Stimulated activated naive CD8-positive, alpha-beta T cell treated with anti-CD3 and anti-CD28 coated beads, Interleukin-15, amount 100 ng/mL, for 72 hours (primary cell): ENCODE measurements around the gene GALK2.

Experiments used
- ATAC-seq: fragments of 150-1000 bp; cut with Tn5 transposase; 2 replicates; pipeline ENCODE4 v1.10.0; 2021; ENCODE audit warnings: mild to moderate bottlenecking, moderate library complexity
- DNase-seq, 2 donors: peaks; one replicate each; pipeline ENCODE4 v3.0.0; 2021 to 2022
- H3K27ac Mint-ChIP-seq, 2 donors: one replicate each; pipeline ENCODE4 v1.8.0; 2022; ENCODE audit warnings: mild to moderate bottlenecking in 2 of 2, mixed read lengths in 2 of 2, moderate library complexity in 2 of 2
- H3K27me3 Mint-ChIP-seq: one replicate; pipeline ENCODE4 v1.8.0; 2022; ENCODE audit warnings: mixed read lengths
- H3K4me1 Mint-ChIP-seq: one replicate; pipeline ENCODE4 v1.8.0; 2022; ENCODE audit warnings: mild to moderate bottlenecking, mixed read lengths
- H3K4me3 Mint-ChIP-seq, 2 donors: one replicate each; pipeline ENCODE4 v1.8.0; 2022; ENCODE audit warnings: mild to moderate bottlenecking in 2 of 2, mixed read lengths in 2 of 2, moderate library complexity in 1 of 2
- H3K9me3 Mint-ChIP-seq, 2 donors: one replicate each; pipeline ENCODE4 v1.8.0; 2022; ENCODE audit warnings: mixed read lengths in 2 of 2

The GALK2 gene

GRCh38 chr15:49169880-49170597, at the start of gene GALK2:
Gene GALK2 (plus strand): TSS chr15:49170247. CDS start chr15:49170323, 76 bp downstream.
- Mint-ChIP-seq H3K4me1 (peaks cover 27% of the 10 kb centered on the region), H3K27ac (peak within 1 kb of the TSS; percentile 93 to 98), H3K9me3 (no peaks in the 10 kb centered on the region), H3K27me3 (no peaks in the 10 kb centered on the region), H3K4me3 (peak within 1 kb of the TSS; percentile 86 to 99)
- peak; percentile 61 to 78 for DNase-seq
- peak; percentile 99 for ATAC-seq

- ATAC-seq (no peak), DNase-seq (no peak)
- peak overlapping the region in 1 of 2 donors; percentile 1 for H3K27ac Mint-ChIP-seq
- H3K9me3 Mint-ChIP-seq = no peaks in the 10 kb centered on the region
- H3K4me1 Mint-ChIP-seq = no peaks in the 10 kb centered on the region
- H3K27me3 Mint-ChIP-seq = no peaks in the 10 kb centered on the region
- no peak overlapping the region for H3K4me3 Mint-ChIP-seq
Measured at GRCh38 chr15:49120832-49121231, 49.2 kb upstream of the GALK2 start.

- no peak for ATAC-seq
- H3K4me3 Mint-ChIP-seq = no peak overlapping the region
Measured at GRCh38 chr15:49121901-49122300, 48.1 kb upstream of the GALK2 start.

GRCh38 chr15:49122541-49123062, 47.4 kb upstream of the GALK2 start:
- no peaks in the 10 kb centered on the region for H3K27me3 Mint-ChIP-seq
- ATAC-seq (no peak), DNase-seq (no peak)
- no peaks in the 10 kb centered on the region for H3K9me3 Mint-ChIP-seq
- no peaks in the 10 kb centered on the region for H3K4me1 Mint-ChIP-seq
- no peak overlapping the region for H3K4me3 Mint-ChIP-seq
- no peak overlapping the region for H3K27ac Mint-ChIP-seq

More at GRCh38 chr15:49121901-49122300, 48.1 kb upstream of the GALK2 start:
- no peaks in the 10 kb centered on the region for H3K9me3 Mint-ChIP-seq
- no peaks in the 10 kb centered on the region for H3K27me3 Mint-ChIP-seq
- DNase-seq = no peak
- no peaks in the 10 kb centered on the region for H3K4me1 Mint-ChIP-seq
- no peak overlapping the region for H3K27ac Mint-ChIP-seq

- no peak overlapping the region for H3K27ac Mint-ChIP-seq
- no peak for ATAC-seq
- no peak overlapping the region for H3K4me3 Mint-ChIP-seq
- H3K9me3 Mint-ChIP-seq = no peaks in the 10 kb centered on the region
- no peak for DNase-seq
- H3K4me1 Mint-ChIP-seq = no peaks in the 10 kb centered on the region
- H3K27me3 Mint-ChIP-seq = no peaks in the 10 kb centered on the region
Measured at GRCh38 chr15:49124371-49124770, 45.7 kb upstream of the GALK2 start.

GRCh38 chr15:49131403-49131802, 38.6 kb upstream of the GALK2 start:
- Mint-ChIP-seq H3K4me3 (no peak overlapping the region), H3K27ac (no peak overlapping the region), H3K9me3 (no peaks in the 10 kb centered on the region), H3K27me3 (no peaks in the 10 kb centered on the region), H3K4me1 (peaks cover 8% of the 10 kb centered on the region)
- DNase-seq (no peak), ATAC-seq (no peak)

GRCh38 chr15:49134683-49135341, 35.2 kb upstream of the GALK2 start:
- H3K27ac Mint-ChIP-seq = peak overlapping the region; percentile 77 to 80
- no peak for DNase-seq
- no peaks in the 10 kb centered on the region for H3K27me3 Mint-ChIP-seq

GRCh38 chr15:49135342-49135857, 34.6 kb upstream of the GALK2 start:
- ATAC-seq (no peak), DNase-seq (no peak)
- H3K9me3 Mint-ChIP-seq = no peaks in the 10 kb centered on the region
- peak overlapping the region; percentile 77 to 80 for H3K27ac Mint-ChIP-seq
- peaks cover 8% of the 10 kb centered on the region for H3K4me1 Mint-ChIP-seq
- no peaks in the 10 kb centered on the region for H3K27me3 Mint-ChIP-seq
- no peak overlapping the region for H3K4me3 Mint-ChIP-seq

More at GRCh38 chr15:49134683-49135341, 35.2 kb upstream of the GALK2 start:
- no peak overlapping the region for H3K4me3 Mint-ChIP-seq
- peaks cover 8% of the 10 kb centered on the region for H3K4me1 Mint-ChIP-seq
- ATAC-seq = no peak
- no peaks in the 10 kb centered on the region for H3K9me3 Mint-ChIP-seq

- DNase-seq (no peak), ATAC-seq (no peak)
- H3K4me3 Mint-ChIP-seq = no peak overlapping the region
- H3K27me3 Mint-ChIP-seq = no peaks in the 10 kb centered on the region
- peaks cover 8% of the 10 kb centered on the region for H3K4me1 Mint-ChIP-seq
- H3K9me3 Mint-ChIP-seq = no peaks in the 10 kb centered on the region
- peak overlapping the region; percentile 77 to 80 for H3K27ac Mint-ChIP-seq
Measured at GRCh38 chr15:49135911-49136310, 34.1 kb upstream of the GALK2 start.

GRCh38 chr15:49137861-49138260, 32.2 kb upstream of the GALK2 start:
- H3K4me1 Mint-ChIP-seq = peaks cover 8% of the 10 kb centered on the region
- H3K27ac Mint-ChIP-seq = no peak overlapping the region
- ATAC-seq = no peak
- DNase-seq = no peak
- H3K4me3 Mint-ChIP-seq = no peak overlapping the region
- no peaks in the 10 kb centered on the region for H3K9me3 Mint-ChIP-seq
- H3K27me3 Mint-ChIP-seq = no peaks in the 10 kb centered on the region

- Mint-ChIP-seq H3K27ac (no peak overlapping the region), H3K4me3 (no peak overlapping the region), H3K9me3 (no peaks in the 10 kb centered on the region), H3K4me1 (peaks cover 37% of the 10 kb centered on the region), H3K27me3 (no peaks in the 10 kb centered on the region)
- ATAC-seq (no peak), DNase-seq (no peak)
Measured at GRCh38 chr15:49145651-49146609, 24.1 kb upstream of the GALK2 start.

- Mint-ChIP-seq H3K4me1 (peaks cover 42% of the 10 kb centered on the region), H3K4me3 (no peak overlapping the region), H3K27ac (no peak overlapping the region), H3K9me3 (no peaks in the 10 kb centered on the region), H3K27me3 (no peaks in the 10 kb centered on the region)
- DNase-seq = no peak
- ATAC-seq = no peak
Measured at GRCh38 chr15:49148298-49148697, 21.7 kb upstream of the GALK2 start.

GRCh38 chr15:49148727-49149126, 21.3 kb upstream of the GALK2 start:
- H3K27ac Mint-ChIP-seq = no peak overlapping the region
- H3K4me3 Mint-ChIP-seq = no peak overlapping the region
- H3K4me1 Mint-ChIP-seq = peaks cover 47% of the 10 kb centered on the region
- no peaks in the 10 kb centered on the region for H3K27me3 Mint-ChIP-seq
- ATAC-seq (no peak), DNase-seq (no peak)
- H3K9me3 Mint-ChIP-seq = no peaks in the 10 kb centered on the region

- DNase-seq (no peak), ATAC-seq (no peak)
- Mint-ChIP-seq H3K4me3 (no peak overlapping the region), H3K27me3 (no peaks in the 10 kb centered on the region), H3K4me1 (peaks cover 45% of the 10 kb centered on the region), H3K27ac (no peak overlapping the region), H3K9me3 (no peaks in the 10 kb centered on the region)
Measured at GRCh38 chr15:49151831-49152230, 18.2 kb upstream of the GALK2 start.
